Measurements from ENCODE around the gene THRAP3. TPM values are rescaled to one million over a fixed set of nuclear protein-coding genes. Genes with fewer than 3 reads are reported as not detected.
"Not testable (repeated sequence)": the region's sequence is repeated elsewhere in the genome, so short reads cannot be mapped to it uniquely, and the experiment has no call there.

The THRAP3 gene
- total and polyA plus RNA-seq, 2 experiments from 2014 or later, result 48.6 to 92.9 TPM

DNA sequence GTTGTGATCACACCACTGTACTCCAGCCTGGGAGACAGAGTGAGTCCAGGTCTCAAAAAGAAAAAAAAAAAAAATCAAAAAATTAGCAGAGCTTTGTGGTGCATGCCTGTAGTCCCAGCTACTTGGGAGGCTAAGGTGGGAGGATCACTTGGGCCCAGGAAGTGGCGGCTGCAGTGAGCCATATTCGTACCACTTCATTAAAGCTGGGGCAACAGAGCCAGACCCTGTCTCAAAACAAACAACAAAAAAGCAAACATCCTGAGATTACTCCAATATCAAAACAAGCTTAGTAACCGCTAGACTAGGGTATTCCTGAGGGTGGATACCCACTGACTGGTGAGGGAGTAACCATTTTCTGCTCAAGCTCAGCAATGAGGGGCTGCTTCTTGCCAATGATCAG, 12.9 kb upstream of the THRAP3 start:
- no peak for DNase-seq (ENCODE audit: low read depth in 1 of 2, low spot score in 1 of 2)
- TF ChIP-seq, protein P1, sequence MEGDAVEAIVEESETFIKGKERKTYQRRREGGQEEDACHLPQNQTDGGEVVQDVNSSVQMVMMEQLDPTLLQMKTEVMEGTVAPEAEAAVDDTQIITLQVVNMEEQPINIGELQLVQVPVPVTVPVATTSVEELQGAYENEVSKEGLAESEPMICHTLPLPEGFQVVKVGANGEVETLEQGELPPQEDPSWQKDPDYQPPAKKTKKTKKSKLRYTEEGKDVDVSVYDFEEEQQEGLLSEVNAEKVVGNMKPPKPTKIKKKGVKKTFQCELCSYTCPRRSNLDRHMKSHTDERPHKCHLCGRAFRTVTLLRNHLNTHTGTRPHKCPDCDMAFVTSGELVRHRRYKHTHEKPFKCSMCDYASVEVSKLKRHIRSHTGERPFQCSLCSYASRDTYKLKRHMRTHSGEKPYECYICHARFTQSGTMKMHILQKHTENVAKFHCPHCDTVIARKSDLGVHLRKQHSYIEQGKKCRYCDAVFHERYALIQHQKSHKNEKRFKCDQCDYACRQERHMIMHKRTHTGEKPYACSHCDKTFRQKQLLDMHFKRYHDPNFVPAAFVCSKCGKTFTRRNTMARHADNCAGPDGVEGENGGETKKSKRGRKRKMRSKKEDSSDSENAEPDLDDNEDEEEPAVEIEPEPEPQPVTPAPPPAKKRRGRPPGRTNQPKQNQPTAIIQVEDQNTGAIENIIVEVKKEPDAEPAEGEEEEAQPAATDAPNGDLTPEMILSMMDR (IDR thresholded peaks at IDR 0.05; ENCODE audit: low read depth, low read length), result no peak
- Histone ChIP-seq H3K4me3 (no peak overlapping the region), H3K27me3 (no peaks in the 10 kb centered on the region), H3K9me3 (ENCODE audit: low read depth) (no peaks in the 10 kb centered on the region), H3K36me3 (no peaks in the 10 kb centered on the region), H3K4me1 (ENCODE audit: low read depth) (no peaks in the 10 kb centered on the region), H3K27ac (no peak overlapping the region)

DNA sequence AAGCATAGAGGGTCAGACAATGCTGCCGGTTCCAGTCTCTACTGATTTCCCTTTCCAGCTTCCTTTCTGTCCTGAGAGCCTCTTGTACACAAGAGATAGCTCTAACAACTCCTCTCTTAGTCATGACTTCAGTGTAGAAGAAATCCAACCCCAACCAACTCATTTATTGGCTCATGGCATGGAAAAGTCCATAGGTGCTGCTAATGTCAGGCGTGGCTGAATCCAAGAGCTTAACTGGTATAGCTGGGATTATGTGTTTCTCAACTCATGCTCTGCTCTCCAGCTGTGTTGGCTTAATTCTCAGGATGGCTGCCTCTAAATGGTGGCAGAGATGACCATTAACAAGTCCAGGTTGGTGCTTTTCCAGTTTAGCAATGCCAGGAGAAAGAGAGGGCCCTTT, 12.4 kb upstream of the THRAP3 start:
- DNase-seq (ENCODE audit: low read depth in 1 of 2, low spot score in 1 of 2), result no peak

DNA sequence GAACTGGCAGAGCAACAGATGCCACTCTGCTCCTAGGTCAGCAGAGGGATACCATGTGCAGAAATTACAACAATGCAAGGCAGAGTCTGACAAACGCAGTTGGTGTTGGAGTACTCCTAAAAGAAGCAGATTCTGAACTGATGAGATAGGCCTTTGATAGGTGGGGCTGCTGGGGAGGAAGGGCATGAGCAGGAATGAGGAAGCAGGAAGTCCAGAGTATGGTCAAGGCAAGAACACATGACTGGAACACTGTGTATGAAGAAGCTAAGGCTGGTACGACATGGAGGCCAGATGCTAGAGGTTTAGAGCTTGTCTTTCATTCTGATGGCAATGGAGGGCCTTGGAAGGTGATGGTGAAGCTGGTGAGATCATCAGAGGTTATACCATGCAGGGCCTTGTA, 11.5 kb upstream of the THRAP3 start:
- no peaks in the 10 kb centered on the region for H3K4me1 ChIP-seq (ENCODE audit: low read depth)
- no peak for DNase-seq (ENCODE audit: low read depth in 1 of 2, low spot score in 1 of 2)
- H3K4me3 ChIP-seq, result no peak overlapping the region
- TF ChIP-seq, protein P1 (IDR thresholded peaks at IDR 0.05; ENCODE audit: low read depth, low read length), result no peak
- no peaks in the 10 kb centered on the region for H3K27me3 ChIP-seq
- no peak overlapping the region for H3K27ac ChIP-seq
- no peaks in the 10 kb centered on the region for H3K9me3 ChIP-seq (ENCODE audit: low read depth)
- H3K36me3 ChIP-seq, result no peaks in the 10 kb centered on the region

More for the DNA sequence above, 12.4 kb upstream of the THRAP3 start:
- Histone ChIP-seq H3K4me3 (no peak overlapping the region), H3K27ac (no peak overlapping the region), H3K4me1 (ENCODE audit: low read depth) (no peaks in the 10 kb centered on the region), H3K9me3 (ENCODE audit: low read depth) (no peaks in the 10 kb centered on the region), H3K27me3 (no peaks in the 10 kb centered on the region), H3K36me3 (no peaks in the 10 kb centered on the region)
- TF ChIP-seq, protein P1 (IDR thresholded peaks at IDR 0.05; ENCODE audit: low read depth, low read length), result no peak

DNA sequence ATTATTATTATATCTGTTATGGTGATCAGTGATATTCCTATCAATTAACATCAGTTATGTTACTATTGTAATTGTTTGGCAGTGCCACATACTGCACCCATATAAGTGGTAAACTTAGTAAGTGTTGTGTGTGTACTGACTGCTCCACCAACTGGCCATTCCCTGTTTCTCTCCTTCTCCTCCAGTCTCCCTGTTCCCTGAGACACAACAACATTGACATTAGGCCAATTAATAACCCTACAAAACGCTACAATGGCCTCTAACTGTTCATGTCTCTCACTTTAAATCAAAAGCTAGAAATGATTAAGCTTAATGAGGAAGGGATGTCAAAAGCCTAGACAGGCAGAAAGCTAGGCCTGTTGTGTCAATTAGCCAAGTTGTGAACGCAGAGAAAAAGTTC, 6.6 kb upstream of the THRAP3 start:
- Histone ChIP-seq H3K36me3 (no peaks in the 10 kb centered on the region), H3K4me1 (ENCODE audit: low read depth) (no peaks in the 10 kb centered on the region), H3K4me3 (no peak overlapping the region), H3K27ac (no peak overlapping the region), H3K27me3 (no peaks in the 10 kb centered on the region), H3K9me3 (ENCODE audit: low read depth) (no peaks in the 10 kb centered on the region)
- DNase-seq (ENCODE audit: low read depth in 1 of 2, low spot score in 1 of 2), result peak; percentile 21 to 71
- TF ChIP-seq, protein P1 (IDR thresholded peaks at IDR 0.05; ENCODE audit: low read depth, low read length), result peak; percentile 44

DNA sequence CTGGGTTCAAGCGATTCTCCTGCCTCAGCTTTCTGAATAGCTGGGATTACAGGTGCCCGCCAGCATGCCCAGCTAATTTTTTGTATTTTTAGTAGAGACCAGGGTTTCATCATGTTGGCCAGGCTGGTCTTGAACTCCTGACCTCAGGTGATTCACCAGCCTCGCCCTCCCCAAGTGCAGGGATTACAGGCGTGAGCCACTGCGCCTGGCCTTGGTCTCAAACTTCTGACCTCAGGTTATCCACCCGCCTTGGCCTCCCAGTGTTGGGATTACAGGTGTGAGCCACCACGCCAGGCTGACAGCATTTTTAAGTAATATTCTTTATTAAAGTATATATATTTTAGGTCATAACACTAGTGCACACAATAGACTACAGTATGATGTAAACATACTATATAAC, 2.3 kb upstream of the THRAP3 start:
- H3K27ac ChIP-seq; DNase-seq (ENCODE audit: low read depth in 1 of 2, low spot score in 1 of 2); H3K4me3 ChIP-seq; H3K9me3 ChIP-seq (ENCODE audit: low read depth); H3K36me3 ChIP-seq; H3K27me3 ChIP-seq: not testable (repeated sequence)
- peaks cover 24% of the 10 kb centered on the region for H3K4me1 ChIP-seq (ENCODE audit: low read depth)

DNA sequence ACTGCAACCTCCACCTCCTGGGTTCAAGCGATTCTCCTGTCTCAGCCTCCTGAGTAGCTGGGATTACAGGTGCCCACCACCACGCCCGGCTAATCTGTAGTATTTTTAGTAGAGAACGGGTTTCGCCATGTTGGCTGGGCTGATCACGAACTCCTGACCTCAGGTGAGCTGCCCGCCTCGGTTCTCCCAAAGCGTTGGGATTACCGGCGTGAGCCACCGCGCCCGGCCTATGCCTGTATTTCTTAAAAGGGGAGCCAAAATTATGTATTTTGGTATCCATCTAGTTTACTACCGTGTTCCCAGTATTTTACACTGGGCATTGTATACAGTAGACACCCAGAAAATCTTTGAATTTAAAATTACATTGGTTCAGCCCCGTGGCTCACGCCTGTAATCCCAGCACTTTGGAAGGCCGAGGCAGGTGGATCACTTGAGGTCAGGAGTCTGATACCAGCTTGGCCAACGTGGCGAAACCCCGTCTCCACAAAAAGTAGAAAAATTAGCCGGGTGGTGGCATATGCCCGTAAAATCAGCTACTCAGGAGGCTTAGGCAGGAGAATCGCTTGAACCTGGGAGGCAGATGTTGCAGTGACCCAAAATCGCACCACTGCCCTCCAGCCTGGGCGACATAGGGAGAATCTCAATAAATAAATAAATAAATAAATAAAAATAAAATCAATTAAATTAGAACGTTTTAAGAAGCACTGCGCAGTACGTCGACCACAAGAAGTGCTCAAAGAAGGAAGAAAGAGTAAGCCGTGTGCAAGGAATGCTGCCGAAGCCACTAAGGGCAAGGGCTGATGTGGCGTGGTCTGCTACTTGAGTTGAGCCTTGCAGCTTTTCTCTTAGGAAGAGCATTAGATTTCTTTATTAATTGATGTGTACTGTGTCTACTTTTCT, 1.5 kb upstream of the THRAP3 start:
- Histone ChIP-seq H3K27ac (peak overlapping the region; percentile 94), H3K4me3 (peak overlapping the region; percentile 37), H3K9me3 (ENCODE audit: low read depth) (no peaks in the 10 kb centered on the region), H3K27me3 (no peaks in the 10 kb centered on the region), H3K4me1 (ENCODE audit: low read depth) (peaks cover 24% of the 10 kb centered on the region), H3K36me3 (no peaks in the 10 kb centered on the region)
- DNase-seq (ENCODE audit: low read depth in 1 of 2, low spot score in 1 of 2), result no peak
- TF ChIP-seq, protein P1 (IDR thresholded peaks at IDR 0.05; ENCODE audit: low read depth, low read length), result no peak
